GM18867 (cell line): ENCODE measurements around the gene TLE4.
"Not testable (repeated sequence)": the region's sequence is repeated elsewhere in the genome, so short reads cannot be mapped to it uniquely, and the experiment has no call there.

ENCODE experiments used
- ATAC-seq: cut with Tn5 transposase; IDR thresholded peaks from one replicate; pipeline ENCODE4 v1.9.1; 2021; ENCODE audit warnings: mild to moderate bottlenecking, moderate library complexity; ENCODE audit not compliant: unreplicated experiment

The TLE4 gene

GRCh38 chr9:79630521-79631403 is 59.0 kb downstream of the TLE4 start:
- ATAC-seq = peak; percentile 92

- ATAC-seq = no peak
These were observed 60.3 kb downstream of the TLE4 start for GRCh38 chr9:79632060-79632459.

GRCh38 chr9:79632705-79633104 is 60.9 kb downstream of the TLE4 start:
- ATAC-seq = no peak

- no peak for ATAC-seq
These were observed 61.8 kb downstream of the TLE4 start for GRCh38 chr9:79633558-79633957.

- no peak for ATAC-seq
These were observed 65.6 kb downstream of the TLE4 start for GRCh38 chr9:79637177-79637925.

GRCh38 chr9:79638806-79639205 is 67.0 kb downstream of the TLE4 start:
- ATAC-seq = no peak

- ATAC-seq = no peak
These were observed 67.6 kb downstream of the TLE4 start for GRCh38 chr9:79639354-79639753.

- not testable (repeated sequence) for ATAC-seq
These were observed 68.3 kb downstream of the TLE4 start for GRCh38 chr9:79640067-79640466.

GRCh38 chr9:79641070-79641469 is 69.3 kb downstream of the TLE4 start:
- no peak for ATAC-seq

- ATAC-seq = no peak
These were observed 70.9 kb downstream of the TLE4 start for GRCh38 chr9:79642671-79643070.

- no peak for ATAC-seq
These were observed 72.3 kb downstream of the TLE4 start for GRCh38 chr9:79644048-79644447.

- ATAC-seq = no peak
These were observed 72.8 kb downstream of the TLE4 start for GRCh38 chr9:79644601-79645000.

- ATAC-seq = no peak
These were observed 73.3 kb downstream of the TLE4 start for GRCh38 chr9:79645110-79645509.

- ATAC-seq = no peak
These were observed 74.3 kb downstream of the TLE4 start for GRCh38 chr9:79646096-79646495.

GRCh38 chr9:79651251-79651795 is 79.6 kb downstream of the TLE4 start:
- ATAC-seq = no peak

- no peak for ATAC-seq
These were observed 80.8 kb downstream of the TLE4 start for GRCh38 chr9:79652598-79652997.

- not testable (repeated sequence) for ATAC-seq
These were observed 83.0 kb downstream of the TLE4 start for GRCh38 chr9:79654591-79655382.

- no peak for ATAC-seq
These were observed 83.8 kb downstream of the TLE4 start for GRCh38 chr9:79655551-79655950.

GRCh38 chr9:79656169-79656568 is 84.4 kb downstream of the TLE4 start:
- no peak for ATAC-seq

GRCh38 chr9:79657891-79658290 is 86.1 kb downstream of the TLE4 start:
- ATAC-seq = no peak

GRCh38 chr9:79658926-79659325 is 87.2 kb downstream of the TLE4 start:
- ATAC-seq = no peak
